Hematopoietic multipotent progenitor cell (in vitro differentiated cells): ENCODE data around the gene CTNNA2. TPM values are rescaled to one million over a fixed set of nuclear protein-coding genes. Genes with fewer than 3 reads are reported as not detected.
"Not testable (repeated sequence)": the region's sequence is repeated elsewhere in the genome, so short reads cannot be mapped to it uniquely, and the experiment has no call there.

Experiments used
- DNase-seq, 3 donors: peaks; one replicate each; pipeline ENCODE4 v3.0.0-alpha.2; 2011 to 2015; ENCODE audit warnings: low read depth in 2 of 3, low spot score in 2 of 3
- total RNA-seq: library from RNA; depleted of rRNA; stranded (reverse); fragments of >200 nt; gene quantifications from one replicate; pipeline ENCODE4 v1.2.3, GENCODE V29; 2012

CTNNA2 gene
- total RNA-seq, 1 donor: not detected

DNA sequence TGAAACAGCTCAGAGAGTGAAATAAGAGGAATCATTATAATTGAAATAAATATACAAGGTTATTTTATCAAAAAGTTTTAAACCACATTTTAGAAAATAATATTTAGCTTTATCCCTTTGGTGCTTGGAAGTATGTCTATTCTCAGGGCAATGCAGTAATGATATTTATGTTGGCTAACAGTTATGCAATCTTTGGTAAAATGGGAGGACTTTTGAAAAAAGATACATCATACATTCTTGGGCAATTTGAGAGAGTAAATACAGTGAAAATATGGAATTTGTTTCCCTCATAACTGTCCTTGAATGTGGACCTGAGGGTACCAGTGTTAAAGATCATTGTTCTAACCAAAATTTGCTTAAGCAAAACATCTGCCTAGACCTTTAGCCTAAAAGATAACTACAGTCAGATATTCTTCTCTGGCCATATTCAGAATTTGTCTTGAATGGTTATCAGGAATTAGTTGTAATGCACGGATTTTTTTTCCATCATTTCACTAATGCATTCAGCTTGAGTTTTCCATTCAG is 654.5 kb downstream of the CTNNA2 start:
- no peak for DNase-seq

DNA sequence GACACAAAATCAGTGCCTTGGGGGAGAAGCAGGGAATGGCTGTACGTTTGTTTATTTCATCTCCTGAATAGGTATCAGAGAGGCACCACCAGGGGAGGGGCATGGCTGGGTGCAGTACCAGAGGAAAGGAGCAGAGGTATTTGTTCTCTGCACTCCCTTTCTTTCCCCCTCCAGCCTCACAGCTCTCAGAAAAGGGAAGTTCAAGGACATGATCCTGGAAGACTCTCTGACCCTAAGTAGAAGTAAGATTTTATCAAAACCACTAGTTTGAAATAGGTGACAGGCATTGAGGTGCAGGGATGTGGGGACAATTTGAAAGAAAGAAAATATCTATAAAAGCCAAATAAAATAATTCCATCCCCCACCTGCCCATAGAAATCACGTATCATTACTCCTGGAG is 655.2 kb downstream of the CTNNA2 start:
- DNase-seq: no peak

DNA sequence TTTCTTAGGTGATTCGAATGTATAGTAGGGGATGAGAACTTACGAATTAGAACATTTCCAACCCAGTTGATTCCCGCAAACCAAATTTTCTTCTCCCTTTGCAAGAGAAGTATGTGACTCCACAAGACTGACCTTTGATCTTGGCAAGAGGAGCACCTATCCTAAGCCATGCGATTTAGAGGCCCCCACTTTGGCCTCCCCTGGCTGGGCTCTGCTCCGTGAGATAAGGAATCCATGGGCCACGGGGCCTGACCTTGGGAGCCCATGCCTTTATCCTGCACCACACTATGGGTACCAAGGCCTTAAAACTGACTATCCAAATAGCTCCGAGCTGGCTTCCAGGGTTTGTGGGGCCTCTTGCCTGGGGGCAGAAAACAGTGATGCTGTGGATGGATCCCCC is 656.0 kb downstream of the CTNNA2 start:
- DNase-seq: no peak

DNA sequence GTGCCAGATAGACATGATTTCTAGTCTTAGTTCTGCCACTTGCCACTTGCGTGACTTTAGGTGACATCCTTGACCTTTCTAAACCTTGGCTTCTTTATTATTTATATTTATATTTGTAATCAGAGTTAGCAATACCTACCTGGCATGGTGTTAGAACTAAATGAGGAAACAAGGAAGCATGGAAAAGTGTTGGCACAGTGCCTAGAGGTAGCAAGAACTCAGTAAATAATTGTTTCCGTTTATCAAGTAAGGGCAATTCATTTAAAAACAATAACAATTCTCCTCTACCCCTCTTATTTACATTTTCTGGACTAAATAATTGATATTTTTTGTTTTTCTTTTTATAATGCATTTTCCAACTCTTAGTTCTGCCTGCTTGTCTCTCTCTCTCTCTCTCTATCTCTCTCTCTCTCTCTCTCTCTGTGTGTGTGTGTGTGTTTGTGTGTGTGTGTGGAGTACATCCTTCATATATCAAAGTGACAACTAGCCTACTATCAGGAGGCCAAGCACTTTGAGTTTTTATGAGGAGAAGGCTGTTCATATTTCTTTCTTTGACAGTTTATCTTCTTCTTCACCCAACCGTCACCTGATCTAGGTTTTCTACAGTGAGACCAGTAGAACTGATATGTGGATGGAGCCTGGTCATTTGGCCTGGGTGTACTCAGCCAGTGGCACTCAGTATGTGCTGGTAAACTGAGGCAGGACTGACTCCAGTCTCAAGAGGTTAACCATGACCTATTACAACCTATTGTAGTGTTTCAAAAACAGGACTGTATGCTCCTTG is 657.2 kb downstream of the CTNNA2 start:
- DNase-seq: no peak

DNA sequence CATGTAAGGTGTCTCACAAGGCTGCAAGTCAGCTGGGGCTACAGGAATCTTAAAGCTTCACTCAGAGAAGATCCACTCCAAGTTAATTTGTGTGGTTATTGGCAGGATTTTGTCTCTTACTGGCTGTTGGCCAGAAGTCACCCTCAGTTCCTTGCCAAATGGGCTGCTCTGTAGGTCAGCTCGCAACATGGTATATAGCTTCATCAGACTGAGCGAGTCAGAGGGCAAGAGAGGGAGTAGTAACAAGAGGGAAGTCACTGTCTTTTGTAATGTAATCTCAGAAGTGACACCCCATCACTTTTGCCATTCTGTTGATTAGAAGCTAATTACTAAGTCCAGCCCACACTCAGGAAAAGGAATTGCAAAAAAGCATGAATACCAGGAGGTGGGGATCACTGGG is 672.2 kb downstream of the CTNNA2 start:
- no peak for DNase-seq

DNA sequence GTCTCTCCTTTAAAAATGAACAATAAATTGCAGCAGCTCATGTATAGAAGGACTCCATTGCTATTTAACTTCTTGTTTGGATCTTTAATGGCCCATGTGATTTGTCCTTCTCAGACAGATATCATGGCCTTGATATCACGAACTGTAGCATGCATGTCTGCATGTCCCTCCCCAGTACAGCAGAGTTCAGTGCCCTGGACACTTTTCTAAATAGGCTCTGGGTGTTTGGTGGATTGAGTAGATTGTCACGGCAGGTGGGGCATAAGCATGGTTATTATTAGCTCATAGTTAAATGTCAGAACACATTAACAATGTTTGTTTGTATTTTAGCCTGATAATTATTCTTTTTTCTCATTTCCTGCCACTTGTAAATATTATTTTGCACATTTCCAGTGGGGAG is 673.4 kb downstream of the CTNNA2 start:
- no peak for DNase-seq

DNA sequence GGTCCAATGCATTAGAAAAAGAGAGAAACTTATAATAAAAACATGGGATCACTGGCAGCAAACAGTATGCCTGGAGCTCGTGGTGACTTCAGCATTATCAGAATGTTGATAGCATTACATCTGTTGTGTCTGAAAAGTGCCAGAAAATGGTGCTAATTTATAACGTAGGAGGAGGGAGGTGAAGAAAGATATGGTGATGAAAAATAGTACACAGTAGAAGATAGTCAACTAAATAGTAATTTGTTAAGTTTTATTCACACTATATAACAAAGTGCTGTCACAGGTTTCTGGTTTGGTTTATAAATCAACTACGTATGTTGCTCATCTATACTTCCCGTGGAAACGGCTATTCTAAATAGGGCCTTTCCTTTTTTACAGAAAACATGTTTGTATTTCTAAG is 674.3 kb downstream of the CTNNA2 start:
- DNase-seq: no peak

DNA sequence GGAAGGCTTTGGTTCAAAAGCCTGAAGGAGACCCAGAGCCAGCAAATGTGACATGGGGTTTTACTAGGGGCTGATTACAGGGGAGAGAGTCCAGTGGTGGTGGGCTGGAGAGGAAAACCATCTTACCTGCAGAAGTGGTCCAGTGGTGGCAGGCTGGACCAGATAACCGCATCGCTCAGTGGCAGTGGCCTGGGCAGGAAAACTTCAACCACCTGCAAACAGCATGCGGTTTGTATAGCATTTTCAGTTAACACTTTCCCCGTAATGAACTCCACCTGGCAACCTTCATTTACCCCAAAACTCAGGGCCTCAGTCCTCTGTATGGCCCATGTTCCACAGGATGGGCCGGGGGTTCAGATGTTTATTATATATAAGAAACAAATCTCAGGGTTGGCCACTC is 677.3 kb downstream of the CTNNA2 start:
- DNase-seq: no peak

DNA sequence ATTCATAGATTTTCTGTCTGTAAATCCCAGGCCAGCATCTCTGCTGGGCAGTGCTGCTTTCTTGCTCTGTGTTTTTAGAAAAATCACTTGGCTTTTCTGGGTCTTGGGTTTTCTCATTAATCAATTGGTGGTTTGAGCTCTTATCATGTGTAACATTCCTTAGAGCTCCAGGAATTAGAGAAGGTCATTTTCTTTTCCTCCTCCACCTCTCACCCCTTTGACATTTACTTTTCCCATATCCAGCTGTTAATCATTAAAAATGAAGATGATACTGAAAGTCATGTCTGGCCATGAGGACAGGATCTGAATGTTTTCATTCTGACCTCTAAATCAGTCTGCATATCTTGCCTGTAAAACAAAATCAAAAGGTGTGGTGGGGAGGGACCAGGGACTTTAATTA is 680.7 kb downstream of the CTNNA2 start:
- DNase-seq: no peak

DNA sequence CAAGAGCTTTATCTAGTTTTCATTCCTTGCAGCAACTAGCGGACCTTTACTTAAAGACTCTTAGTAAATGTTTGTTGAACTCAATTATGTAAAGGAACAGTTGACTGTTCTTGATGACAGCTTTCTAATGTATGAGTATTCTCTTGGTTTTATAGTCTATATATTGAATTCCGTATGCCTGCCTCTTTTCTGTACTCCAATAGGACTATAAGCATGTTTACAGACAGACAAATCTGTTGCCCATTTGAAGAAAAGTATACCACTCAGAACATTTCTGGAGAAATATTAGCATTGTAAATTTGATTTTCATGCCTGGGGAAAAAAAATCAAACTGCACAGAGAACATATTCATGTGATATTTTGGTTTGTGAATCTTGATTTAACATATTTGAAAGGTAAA is 682.2 kb downstream of the CTNNA2 start:
- DNase-seq: no peak

DNA sequence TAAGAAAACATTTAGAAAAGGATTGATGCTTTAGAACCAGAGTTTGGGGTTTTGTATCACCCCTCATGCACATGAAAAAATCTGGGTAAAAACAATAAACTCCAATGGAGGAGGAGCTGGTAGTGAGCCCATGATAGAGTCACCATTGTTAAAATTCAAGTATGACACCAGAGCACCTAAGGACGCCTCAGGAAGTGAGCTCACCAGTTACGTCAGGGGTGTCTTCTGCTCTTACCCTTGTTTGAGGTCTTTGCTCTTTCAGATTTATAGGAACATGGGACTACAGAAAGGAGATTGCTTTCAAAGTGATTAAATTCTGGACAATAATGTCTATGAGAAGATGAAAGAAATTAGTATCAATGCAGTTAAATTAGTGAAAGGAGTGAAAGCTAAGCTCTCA is 685.2 kb downstream of the CTNNA2 start:
- no peak for DNase-seq

DNA sequence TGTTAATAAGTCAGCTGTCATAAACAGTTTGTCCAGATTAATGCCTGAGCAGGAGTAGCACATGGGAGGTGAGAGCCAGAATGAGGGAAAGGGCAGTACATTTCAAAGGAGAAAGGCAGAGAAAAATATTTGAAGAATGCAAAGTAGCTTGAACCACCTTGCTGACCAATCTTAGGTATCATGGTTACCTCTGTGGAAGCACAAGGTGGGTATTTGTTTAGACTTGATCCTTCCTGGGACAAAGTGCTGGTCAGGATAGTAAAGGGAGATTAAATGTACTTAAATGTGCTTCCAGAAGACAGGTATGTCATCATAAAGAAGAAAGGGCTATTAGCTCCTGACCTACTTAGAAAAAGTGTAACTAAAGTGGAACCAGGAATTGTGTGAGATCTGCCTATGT is 686.7 kb downstream of the CTNNA2 start:
- DNase-seq: no peak

DNA sequence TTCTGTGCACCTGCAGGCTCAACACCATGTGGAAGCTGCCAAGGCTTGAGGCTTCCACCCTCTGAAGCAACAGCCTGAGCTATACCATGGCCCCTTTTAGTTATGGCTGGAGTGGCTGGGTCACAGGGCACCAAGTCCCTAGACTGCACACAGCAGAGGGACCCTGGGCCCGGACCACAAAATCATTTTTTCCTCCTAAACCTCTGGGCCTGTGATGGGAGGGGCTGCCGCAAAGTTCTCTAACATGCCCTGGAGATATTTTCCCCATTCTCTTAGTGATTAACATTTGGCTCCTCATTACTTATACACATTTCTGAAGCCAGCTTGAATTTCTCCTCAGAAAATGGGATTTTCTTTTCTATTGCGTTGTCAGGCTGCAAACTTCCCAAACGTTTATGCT is 691.1 kb downstream of the CTNNA2 start:
- not testable (repeated sequence) for DNase-seq

DNA sequence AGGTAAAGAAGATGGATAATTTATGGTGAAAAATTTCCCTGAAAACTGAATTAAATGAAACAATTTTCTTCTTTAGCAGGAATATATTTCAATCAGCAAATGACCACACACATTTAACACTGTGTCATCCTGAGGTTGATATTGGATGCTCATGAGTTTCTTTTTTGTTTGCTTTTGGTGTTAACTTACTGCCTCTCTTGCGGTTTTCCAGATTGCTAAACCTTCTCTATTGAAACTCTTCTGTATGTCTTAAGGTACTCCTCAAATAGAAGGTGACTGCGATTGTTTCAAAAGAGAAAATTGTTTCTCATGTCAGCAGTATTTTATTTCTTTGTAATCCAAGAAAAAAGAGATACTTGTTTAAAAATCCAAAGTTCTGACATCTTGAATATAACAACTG is 692.6 kb downstream of the CTNNA2 start:
- no peak for DNase-seq

DNA sequence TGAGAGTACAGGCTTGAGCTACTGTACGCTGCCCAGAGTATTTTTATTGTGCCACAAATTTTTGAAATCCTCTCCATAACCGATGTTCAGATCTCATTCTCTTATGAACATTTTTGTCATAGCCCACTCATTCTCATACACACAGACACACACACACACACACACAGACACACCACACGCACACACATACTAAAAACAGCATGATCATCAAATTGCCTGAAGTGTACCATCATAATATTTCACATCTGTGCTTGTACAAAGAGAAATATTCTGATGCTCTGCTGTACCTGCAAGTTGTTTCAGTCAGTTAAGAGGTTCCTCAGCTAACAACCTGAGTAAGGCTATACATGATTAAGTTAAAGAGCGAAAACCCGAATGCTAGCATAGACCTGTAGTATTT is 696.6 kb downstream of the CTNNA2 start:
- DNase-seq: no peak

DNA sequence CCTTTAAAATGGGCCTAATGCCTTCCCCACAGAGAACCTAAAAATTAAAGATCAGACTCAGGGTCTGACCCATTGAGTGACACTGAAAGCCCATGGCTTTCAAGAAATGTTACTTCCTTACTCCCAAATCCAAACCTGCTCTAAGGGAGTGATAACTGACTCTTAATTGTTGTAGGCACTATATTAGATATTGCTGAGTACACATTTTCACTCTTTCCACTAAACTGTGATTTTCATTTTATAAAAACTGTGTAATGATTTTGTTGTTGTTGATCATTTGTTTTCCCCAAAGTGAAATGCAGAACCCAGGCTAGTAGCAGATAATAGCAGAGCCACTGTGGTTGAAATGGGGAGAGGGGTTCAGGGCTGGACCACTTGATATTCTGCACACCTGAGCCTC is 704.6 kb downstream of the CTNNA2 start:
- DNase-seq: no peak

DNA sequence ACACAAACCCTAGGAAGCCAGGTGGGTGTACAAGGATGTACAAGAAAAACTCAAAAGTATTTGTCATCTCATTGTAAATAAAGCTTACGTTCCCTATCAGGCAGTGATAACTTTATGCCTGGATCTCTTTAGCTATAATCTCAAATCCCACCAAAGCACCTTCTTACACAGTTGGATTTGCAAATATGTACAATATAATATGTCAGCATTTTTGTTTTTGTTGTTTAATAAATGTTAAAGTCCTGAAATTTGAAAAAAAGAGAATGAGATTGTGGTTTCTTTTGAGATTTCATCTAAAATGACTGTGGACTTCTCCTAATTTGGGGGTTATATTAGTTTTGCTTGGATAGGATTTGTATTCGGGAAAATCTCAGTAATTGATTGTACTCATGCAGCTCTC is 709.8 kb downstream of the CTNNA2 start:
- DNase-seq: no peak

DNA sequence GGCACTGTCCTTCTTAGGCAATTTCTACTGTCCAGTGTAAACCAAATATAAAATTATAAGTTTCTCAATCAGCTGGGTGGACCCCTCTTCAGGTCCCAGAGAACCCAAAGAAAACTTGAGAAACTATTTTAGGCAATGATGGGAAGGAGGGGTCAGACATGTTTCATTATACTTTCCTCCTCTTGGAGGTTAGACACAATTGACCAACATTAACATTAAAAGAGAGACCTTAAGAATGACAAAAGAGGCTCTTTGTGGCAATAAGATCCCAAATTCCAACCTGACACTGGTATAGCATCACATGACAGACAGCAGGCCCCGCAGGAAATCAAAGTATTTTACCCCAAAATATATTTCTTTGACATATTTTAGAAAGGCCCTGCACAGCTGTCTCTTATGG is 718.6 kb downstream of the CTNNA2 start:
- DNase-seq: no peak

DNA sequence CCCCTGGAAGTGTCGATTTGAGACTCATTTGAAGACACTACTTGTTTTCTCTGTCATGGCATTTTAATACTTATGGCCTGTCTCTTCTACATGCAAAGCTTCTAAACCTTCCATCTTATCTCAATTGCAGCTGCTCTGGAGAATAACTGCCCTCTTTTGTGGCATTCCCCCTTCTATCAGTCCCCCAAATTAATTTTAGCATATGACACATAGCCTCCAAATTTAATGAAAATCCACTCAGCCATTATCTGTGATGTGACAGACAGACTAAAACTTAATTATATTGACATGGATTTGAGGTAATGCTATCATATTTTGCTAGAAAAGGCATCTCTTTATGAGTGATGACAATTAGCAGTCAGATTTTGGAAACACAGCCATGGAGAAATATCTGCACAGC is 720.5 kb downstream of the CTNNA2 start:
- DNase-seq: no peak

DNA sequence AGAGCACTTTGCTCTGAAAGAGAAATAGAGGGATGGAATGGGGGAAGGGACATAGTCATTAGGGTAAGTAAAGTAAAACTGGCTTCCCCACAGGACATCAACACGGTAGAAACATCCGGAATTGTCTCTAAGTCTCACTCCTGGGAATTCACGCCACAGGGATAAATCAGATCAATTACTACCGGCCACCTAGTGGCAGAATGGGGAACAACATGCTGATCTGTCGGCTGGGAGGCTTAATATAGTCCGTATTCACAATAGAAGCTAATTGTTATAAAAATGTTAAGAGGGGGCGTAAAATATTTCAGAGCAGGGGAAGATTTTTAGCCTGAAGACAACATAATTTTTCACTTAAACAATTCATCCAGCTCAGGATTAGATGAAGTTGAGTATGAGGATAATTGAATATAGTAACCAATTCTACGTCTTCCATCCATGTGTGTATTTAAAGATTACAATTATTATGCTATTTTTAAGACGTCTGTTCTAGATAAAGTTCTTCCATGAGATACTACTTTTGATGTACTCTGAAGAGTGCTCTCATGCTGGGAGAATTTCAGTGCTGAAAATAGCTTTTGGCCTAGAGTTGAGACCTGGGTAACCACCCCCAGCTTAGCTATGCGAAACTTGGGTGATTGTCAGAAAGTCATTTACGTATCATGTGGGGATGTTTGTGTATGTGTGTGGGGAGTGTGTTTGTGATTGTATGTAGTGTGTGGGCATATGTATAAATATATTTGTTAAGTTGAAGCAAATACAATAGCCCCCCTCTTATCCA is 726.0 kb downstream of the CTNNA2 start:
- peak in 2 of 3 donors; percentile 3 to 23 for DNase-seq

DNA sequence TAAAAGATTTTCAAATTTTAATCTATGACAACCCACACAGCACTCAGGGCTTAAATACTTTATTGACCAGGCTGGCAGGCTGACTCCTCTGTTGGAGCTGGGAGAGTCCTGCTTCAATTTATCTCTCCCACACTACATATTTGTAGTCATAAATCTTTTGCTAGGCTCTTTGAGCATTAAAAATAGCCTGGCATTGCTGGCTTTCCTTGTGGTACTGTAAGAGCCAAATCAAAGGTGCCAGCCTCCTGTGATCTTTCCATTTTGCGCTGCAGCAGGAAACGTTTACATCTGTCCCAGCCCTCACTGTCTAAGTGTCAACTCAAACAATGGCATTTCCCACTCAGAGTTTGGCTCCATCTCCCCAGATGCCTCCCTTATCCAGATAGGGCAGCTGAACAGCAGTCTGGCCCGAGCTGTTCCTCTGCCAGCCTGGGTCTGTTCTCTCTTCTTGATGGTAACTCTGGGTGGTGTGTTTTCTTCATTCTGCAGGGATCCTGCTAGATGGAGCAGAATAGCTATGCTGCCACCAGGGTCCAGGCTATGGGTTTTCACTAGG is 729.6 kb downstream of the CTNNA2 start:
- DNase-seq: no peak
